ENCODE data around the gene INSL3. TPM values are rescaled to one million over a fixed set of nuclear protein-coding genes. Genes with fewer than 3 reads are reported as not detected.
"Not testable (repeated sequence)": the region's sequence is repeated elsewhere in the genome, so short reads cannot be mapped to it uniquely, and the experiment has no call there.

Gene INSL3
- total and polyA plus RNA-seq, 4 donors = 0.48 to 0.63 TPM; not detected in 2

GRCh38 chr19:17798599-17798998 is 22.7 kb downstream of the INSL3 start:
- not testable (repeated sequence) for H3K9me3 ChIP-seq (ENCODE audit: control insufficient read depth, insufficient read depth, low read length); H3K27ac ChIP-seq (ENCODE audit: low read depth, low read length); H3K4me3 ChIP-seq (ENCODE audit: low read depth, low read length); DNase-seq (ENCODE audit: low read depth in 4 of 6, low spot score in 6 of 6); H3K4me1 ChIP-seq (ENCODE audit: control insufficient read depth, insufficient read depth, low read length); H3K36me3 ChIP-seq (ENCODE audit: control insufficient read depth, insufficient read depth, low read length)
- peaks cover 35% of the 10 kb centered on the region for H3K27me3 ChIP-seq (ENCODE audit: control insufficient read depth, insufficient read depth, low read length)
- WGBS (ENCODE audit: insufficient coverage) = 96% methylated on average over 2 of the region's 3 CpGs

GRCh38 chr19:17797424-17798201 is 23.7 kb downstream of the INSL3 start:
- Histone ChIP-seq H3K27me3 (ENCODE audit: control insufficient read depth, insufficient read depth, low read length) (peaks cover 37% of the 10 kb centered on the region), H3K36me3 (ENCODE audit: control insufficient read depth, insufficient read depth, low read length) (no peaks in the 10 kb centered on the region), H3K9me3 (ENCODE audit: control insufficient read depth, insufficient read depth, low read length) (no peaks in the 10 kb centered on the region), H3K4me3 (ENCODE audit: low read depth, low read length) (no peak overlapping the region), H3K27ac (ENCODE audit: low read depth, low read length) (no peak overlapping the region), H3K4me1 (ENCODE audit: control insufficient read depth, insufficient read depth, low read length) (peaks cover 8% of the 10 kb centered on the region)
- 69% methylated on average over 8 of the region's 11 CpGs for WGBS (ENCODE audit: insufficient coverage)
- DNase-seq (ENCODE audit: low read depth in 4 of 6, low spot score in 6 of 6) = no peak

- H3K4me1 ChIP-seq (ENCODE audit: control insufficient read depth, insufficient read depth, low read length) = peaks cover 8% of the 10 kb centered on the region
- peaks cover 34% of the 10 kb centered on the region for H3K27me3 ChIP-seq (ENCODE audit: control insufficient read depth, insufficient read depth, low read length)
- DNase-seq (ENCODE audit: low read depth in 4 of 6, low spot score in 6 of 6) = no peak
- H3K36me3 ChIP-seq (ENCODE audit: control insufficient read depth, insufficient read depth, low read length) = no peaks in the 10 kb centered on the region
- WGBS (ENCODE audit: insufficient coverage) = 69% methylated on average over 1 of the region's 1 CpG
- no peak overlapping the region for H3K27ac ChIP-seq (ENCODE audit: low read depth, low read length)
- H3K9me3 ChIP-seq (ENCODE audit: control insufficient read depth, insufficient read depth, low read length) = no peaks in the 10 kb centered on the region
- no peak overlapping the region for H3K4me3 ChIP-seq (ENCODE audit: low read depth, low read length)
Measured at GRCh38 chr19:17796838-17797423, 24.4 kb downstream of the INSL3 start.

GRCh38 chr19:17796013-17796837 is 25.1 kb downstream of the INSL3 start:
- Histone ChIP-seq H3K36me3 (ENCODE audit: control insufficient read depth, insufficient read depth, low read length) (no peaks in the 10 kb centered on the region), H3K27ac (ENCODE audit: low read depth, low read length) (no peak overlapping the region), H3K4me1 (ENCODE audit: control insufficient read depth, insufficient read depth, low read length) (peaks cover 11% of the 10 kb centered on the region), H3K9me3 (ENCODE audit: control insufficient read depth, insufficient read depth, low read length) (no peaks in the 10 kb centered on the region), H3K27me3 (ENCODE audit: control insufficient read depth, insufficient read depth, low read length) (peaks cover 34% of the 10 kb centered on the region), H3K4me3 (ENCODE audit: low read depth, low read length) (no peak overlapping the region)
- 70% methylated on average over 4 of the region's 6 CpGs for WGBS (ENCODE audit: insufficient coverage)
- DNase-seq (ENCODE audit: low read depth in 4 of 6, low spot score in 6 of 6) = no peak

GRCh38 chr19:17795495-17795856 is 25.8 kb downstream of the INSL3 start:
- H3K27me3 ChIP-seq (ENCODE audit: control insufficient read depth, insufficient read depth, low read length) = peaks cover 34% of the 10 kb centered on the region
- 18% methylated on average over 14 of the region's 14 CpGs for WGBS (ENCODE audit: insufficient coverage)
- no peak overlapping the region for H3K4me3 ChIP-seq (ENCODE audit: low read depth, low read length)

GRCh38 chr19:17794731-17795494 is 26.4 kb downstream of the INSL3 start, which contains the start of gene B3GNT3:
B3GNT3 (plus strand) TSS chr19:17795138; CDS start chr19:17807808, 12,670 bp downstream.
- Histone ChIP-seq H3K4me3 (ENCODE audit: low read depth, low read length) (no peak within 1 kb of the TSS), H3K27ac (ENCODE audit: low read depth, low read length) (no peak within 1 kb of the TSS), H3K9me3 (ENCODE audit: control insufficient read depth, insufficient read depth, low read length) (no peaks in the 10 kb centered on the region), H3K36me3 (ENCODE audit: control insufficient read depth, insufficient read depth, low read length) (no peaks in the 10 kb centered on the region), H3K27me3 (ENCODE audit: control insufficient read depth, insufficient read depth, low read length) (peaks cover 34% of the 10 kb centered on the region), H3K4me1 (ENCODE audit: control insufficient read depth, insufficient read depth, low read length) (peaks cover 12% of the 10 kb centered on the region)
- 5% methylated on average over 50 of the region's 50 CpGs for WGBS (ENCODE audit: insufficient coverage)
- no peak for DNase-seq (ENCODE audit: low read depth in 4 of 6, low spot score in 6 of 6)

More at GRCh38 chr19:17795495-17795856, 25.8 kb downstream of the INSL3 start:
- Histone ChIP-seq H3K9me3 (ENCODE audit: control insufficient read depth, insufficient read depth, low read length) (no peaks in the 10 kb centered on the region), H3K36me3 (ENCODE audit: control insufficient read depth, insufficient read depth, low read length) (no peaks in the 10 kb centered on the region), H3K27ac (ENCODE audit: low read depth, low read length) (no peak overlapping the region), H3K4me1 (ENCODE audit: control insufficient read depth, insufficient read depth, low read length) (peaks cover 12% of the 10 kb centered on the region)
- DNase-seq (ENCODE audit: low read depth in 4 of 6, low spot score in 6 of 6) = no peak

- 51% methylated on average over 9 of the region's 9 CpGs for WGBS (ENCODE audit: insufficient coverage)
- no peak overlapping the region for H3K27ac ChIP-seq (ENCODE audit: low read depth, low read length)
Measured at GRCh38 chr19:17794412-17794730, 26.9 kb downstream of the INSL3 start.

GRCh38 chr19:17790059-17790780 is 31.1 kb downstream of the INSL3 start:
- Histone ChIP-seq H3K36me3 (ENCODE audit: control insufficient read depth, insufficient read depth, low read length) (peaks cover 42% of the 10 kb centered on the region), H3K27ac (ENCODE audit: low read depth, low read length) (no peak overlapping the region), H3K4me3 (ENCODE audit: low read depth, low read length) (no peak overlapping the region), H3K9me3 (ENCODE audit: control insufficient read depth, insufficient read depth, low read length) (no peaks in the 10 kb centered on the region), H3K27me3 (ENCODE audit: control insufficient read depth, insufficient read depth, low read length) (peaks cover 18% of the 10 kb centered on the region), H3K4me1 (ENCODE audit: control insufficient read depth, insufficient read depth, low read length) (peaks cover 11% of the 10 kb centered on the region)
- DNase-seq (ENCODE audit: low read depth in 4 of 6, low spot score in 6 of 6) = no peak
- WGBS (ENCODE audit: insufficient coverage) = 90% methylated on average over 1 of the region's 6 CpGs

More at GRCh38 chr19:17794412-17794730, 26.9 kb downstream of the INSL3 start:
- Histone ChIP-seq H3K36me3 (ENCODE audit: control insufficient read depth, insufficient read depth, low read length) (peaks cover 5% of the 10 kb centered on the region), H3K4me1 (ENCODE audit: control insufficient read depth, insufficient read depth, low read length) (peaks cover 12% of the 10 kb centered on the region), H3K9me3 (ENCODE audit: control insufficient read depth, insufficient read depth, low read length) (no peaks in the 10 kb centered on the region), H3K27me3 (ENCODE audit: control insufficient read depth, insufficient read depth, low read length) (peaks cover 34% of the 10 kb centered on the region), H3K4me3 (ENCODE audit: low read depth, low read length) (no peak overlapping the region)
- DNase-seq (ENCODE audit: low read depth in 4 of 6, low spot score in 6 of 6) = no peak

- WGBS (ENCODE audit: insufficient coverage) = no CpG with 5 or more reads among the region's 2 CpGs
- Histone ChIP-seq H3K36me3 (ENCODE audit: control insufficient read depth, insufficient read depth, low read length) (peaks cover 57% of the 10 kb centered on the region), H3K27me3 (ENCODE audit: control insufficient read depth, insufficient read depth, low read length) (peaks cover 3% of the 10 kb centered on the region), H3K27ac (ENCODE audit: low read depth, low read length) (no peak overlapping the region), H3K4me1 (ENCODE audit: control insufficient read depth, insufficient read depth, low read length) (peaks cover 10% of the 10 kb centered on the region), H3K9me3 (ENCODE audit: control insufficient read depth, insufficient read depth, low read length) (no peaks in the 10 kb centered on the region), H3K4me3 (ENCODE audit: low read depth, low read length) (no peak overlapping the region)
- no peak for DNase-seq (ENCODE audit: low read depth in 4 of 6, low spot score in 6 of 6)
Measured at GRCh38 chr19:17788632-17789031, 32.7 kb downstream of the INSL3 start.

Measured in spinal cord (tissue), 10 donors.